Stimulated activated CD4-positive, alpha-beta T cell treated with anti-CD3 and anti-CD28 coated beads, Interleukin-15, amount 100 ng/mL, for 1 hour (primary cell): ENCODE measurements around the gene PPP2R2C.

Source experiments
- DNase-seq, 2 donors: peaks; one replicate each; pipeline ENCODE4 v3.0.0-alpha.2; 2020; ENCODE audit warnings: low read depth in 1 of 2, low spot score in 1 of 2

The PPP2R2C gene

GRCh38 chr4:6426571-6427438 is 45.6 kb downstream of the PPP2R2C start:
- DNase-seq, result no peak

GRCh38 chr4:6425911-6426310 is 46.5 kb downstream of the PPP2R2C start:
- DNase-seq, result no peak

DNA sequence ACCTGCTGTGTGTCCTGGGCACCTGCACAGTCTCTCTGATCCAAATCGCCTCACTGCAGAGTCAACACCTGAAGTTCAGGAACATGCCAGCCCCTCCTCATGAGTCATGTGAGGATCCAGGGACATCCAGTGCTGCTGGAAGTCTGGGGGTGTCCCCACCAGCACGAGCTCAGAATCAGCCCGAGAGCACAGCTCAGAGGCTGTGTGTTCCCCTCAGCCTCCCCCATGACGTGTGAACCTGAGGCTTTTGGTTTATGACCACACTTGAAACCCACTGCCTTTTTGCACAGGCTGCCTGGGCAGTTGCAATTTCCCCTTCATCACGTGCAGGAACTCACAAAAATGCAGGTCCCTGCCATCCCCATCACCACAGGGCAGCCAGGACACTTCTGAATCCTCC is 47.1 kb downstream of the PPP2R2C start:
- no peak for DNase-seq

DNA sequence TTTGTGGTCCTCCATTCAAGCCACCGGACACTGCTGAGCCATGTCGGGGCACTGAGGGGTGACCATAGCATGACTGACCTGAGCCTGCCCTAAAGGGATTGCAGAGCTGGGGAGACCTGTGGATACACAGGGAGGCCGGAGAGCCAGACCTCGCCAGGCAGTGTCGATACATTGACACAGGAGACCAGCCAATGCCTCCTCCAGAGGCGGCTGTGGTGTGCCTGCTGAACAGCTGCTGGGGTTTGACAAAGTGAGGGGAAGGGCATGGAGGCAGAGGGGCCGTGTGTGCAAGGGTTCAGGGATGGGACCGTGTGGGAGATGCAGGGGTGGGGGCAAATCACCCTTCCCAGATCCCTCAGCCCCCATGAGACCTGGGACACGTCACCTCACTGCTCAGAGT is 48.0 kb downstream of the PPP2R2C start:
- DNase-seq, result no peak

GRCh38 chr4:6423575-6423974 is 48.8 kb downstream of the PPP2R2C start:
- no peak for DNase-seq

DNA sequence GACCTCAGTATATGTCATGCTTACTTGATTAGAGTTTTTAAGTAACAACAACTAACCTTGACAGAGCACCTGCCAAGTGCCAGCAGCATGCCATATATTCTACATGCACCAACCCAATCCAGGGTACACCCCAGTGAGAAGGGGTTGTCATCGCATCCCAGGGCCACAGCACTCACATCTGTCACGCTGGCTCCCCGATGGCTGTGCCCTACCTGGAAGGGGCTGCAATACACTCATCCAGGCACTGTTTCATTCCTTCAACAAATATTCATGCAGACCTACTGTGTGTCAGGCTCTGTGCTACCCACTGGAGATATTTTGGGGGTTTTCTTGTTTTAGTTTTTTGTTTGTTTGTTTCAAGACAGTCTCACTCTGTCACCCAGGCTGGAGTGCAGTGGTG is 49.5 kb downstream of the PPP2R2C start:
- DNase-seq, result no peak

GRCh38 chr4:6422105-6422504 is 50.3 kb downstream of the PPP2R2C start:
- DNase-seq, result no peak

DNA sequence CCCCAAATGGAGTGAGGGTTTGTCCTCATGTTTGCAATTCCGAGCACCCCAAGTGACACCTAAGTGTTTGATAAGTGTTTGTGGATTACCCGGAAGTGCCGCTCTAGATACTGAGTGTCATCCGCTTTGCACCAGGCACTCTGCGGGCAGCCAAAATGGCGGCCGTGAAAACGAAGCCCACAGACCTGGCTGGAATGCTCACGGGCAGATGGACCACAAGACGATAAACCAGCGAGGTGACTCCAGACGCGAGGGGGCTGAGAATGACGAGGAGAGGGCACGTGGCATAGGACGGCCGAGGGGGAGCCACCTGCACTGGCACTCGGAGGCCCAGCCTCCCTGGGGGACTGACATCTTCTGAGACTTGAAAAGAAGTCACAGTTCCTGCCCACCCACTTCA is 51.0 kb downstream of the PPP2R2C start:
- no peak for DNase-seq

- DNase-seq, result no peak
Observed at GRCh38 chr4:6420972-6421371, 51.4 kb downstream of the PPP2R2C start.

DNA sequence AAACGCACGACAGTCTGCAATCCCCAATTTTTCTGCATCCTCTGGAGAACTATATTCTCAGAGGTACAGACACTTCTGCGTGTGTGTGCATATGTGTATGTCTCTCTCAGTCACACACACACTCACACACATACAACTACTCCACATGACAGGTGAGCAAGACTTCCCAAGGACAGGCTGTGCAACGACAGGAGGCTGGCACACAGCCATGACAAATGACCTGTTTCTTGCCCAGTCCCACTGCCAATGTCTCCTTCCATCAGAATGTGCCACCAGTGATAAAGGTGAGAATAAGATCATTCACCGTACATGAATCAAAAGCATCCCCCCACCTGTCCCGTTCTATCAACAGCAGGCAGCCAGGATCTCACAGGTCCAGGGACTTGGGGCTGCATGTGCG is 52.4 kb downstream of the PPP2R2C start:
- no peak for DNase-seq

GRCh38 chr4:6419452-6420028 is 52.9 kb downstream of the PPP2R2C start:
- no peak for DNase-seq

- no peak for DNase-seq
Observed at GRCh38 chr4:6418193-6418755, 54.1 kb downstream of the PPP2R2C start.

DNA sequence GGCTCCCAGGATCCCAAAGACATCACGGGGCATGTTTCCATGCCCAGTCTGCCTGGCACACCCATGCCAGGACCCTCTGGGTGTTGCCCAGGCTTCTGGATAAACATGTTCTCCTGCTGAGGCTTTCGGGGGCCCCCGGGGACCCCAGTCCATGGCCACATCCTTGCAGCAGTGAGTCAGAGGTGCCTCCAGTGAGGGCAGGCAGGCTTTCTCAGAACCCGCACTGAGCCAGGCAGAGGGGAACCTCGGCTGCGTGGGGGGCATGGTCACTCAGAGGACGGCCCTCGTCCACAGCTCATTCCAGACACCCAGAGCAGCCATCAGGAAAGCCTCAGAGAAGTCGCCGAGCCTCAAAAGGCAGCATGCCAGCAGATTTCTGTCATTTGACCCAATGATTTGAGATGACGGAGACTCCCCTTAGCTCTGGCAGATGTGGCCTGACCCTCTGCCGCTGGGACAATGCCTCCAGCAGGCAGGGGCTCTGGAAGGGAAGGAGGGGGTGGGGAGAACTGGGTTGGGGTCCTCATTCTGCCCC is 54.8 kb downstream of the PPP2R2C start:
- no peak for DNase-seq

DNA sequence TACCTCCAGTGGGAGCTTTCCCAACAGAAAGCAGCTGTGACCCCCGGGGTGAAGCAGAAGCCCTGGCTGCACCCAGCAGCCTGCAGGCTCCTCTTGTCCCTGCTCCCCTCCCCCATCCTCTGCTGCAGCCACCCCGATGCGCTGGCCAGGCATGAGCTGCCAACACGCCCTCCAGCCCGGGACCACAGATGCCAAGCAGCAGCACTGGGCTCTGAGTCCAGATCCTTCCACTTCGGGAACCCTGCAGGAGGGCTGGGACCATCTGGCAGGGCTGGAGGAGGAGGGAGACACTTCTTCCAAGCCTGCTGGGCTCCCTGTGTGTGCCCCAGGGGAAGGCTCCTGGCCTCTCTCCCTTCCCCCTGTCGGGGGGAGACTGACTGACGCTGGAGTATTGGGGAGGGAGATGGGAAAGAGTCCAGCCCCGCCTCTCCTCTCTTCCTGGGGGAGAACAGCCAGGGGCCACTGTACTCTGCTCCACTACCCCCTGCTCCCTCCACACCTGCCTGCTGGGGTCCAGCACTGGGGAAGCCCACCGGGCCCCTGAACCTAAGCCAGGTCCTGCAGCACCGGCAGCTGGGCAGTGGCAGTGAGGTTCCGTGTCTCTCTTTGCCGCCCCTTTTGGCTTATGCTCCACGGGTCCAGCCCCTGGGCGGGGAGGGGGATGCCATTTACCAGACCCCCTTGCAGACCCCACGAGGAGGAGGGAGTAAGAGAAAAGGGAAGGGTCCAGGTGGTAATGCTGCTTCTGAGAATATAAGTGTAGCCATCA is 55.7 kb downstream of the PPP2R2C start:
- no peak for DNase-seq

GRCh38 chr4:6415031-6415705 is 57.2 kb downstream of the PPP2R2C start:
- no peak for DNase-seq

DNA sequence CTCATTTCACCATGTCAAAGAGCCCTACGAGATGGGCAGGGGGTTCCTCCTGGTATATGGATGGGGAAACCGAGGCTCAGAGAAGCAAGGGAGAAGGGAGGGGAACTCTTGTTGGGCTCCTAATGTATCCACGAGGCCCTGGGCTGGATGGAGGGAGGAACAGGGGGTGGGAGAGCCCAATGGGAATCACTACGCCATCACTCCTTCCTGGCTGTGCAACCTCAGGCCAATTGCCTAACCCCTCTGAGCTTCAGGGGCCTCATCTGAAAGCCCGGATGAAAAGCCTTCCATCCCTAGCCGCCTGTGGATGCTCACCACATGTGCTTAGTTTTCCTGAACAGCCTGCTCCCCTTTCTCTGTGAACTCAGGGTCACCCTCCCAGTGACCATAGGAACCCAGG is 57.8 kb downstream of the PPP2R2C start:
- DNase-seq, result no peak

- no peak for DNase-seq
Observed at GRCh38 chr4:6410664-6411063, 61.8 kb downstream of the PPP2R2C start.

GRCh38 chr4:6410068-6410467 is 62.3 kb downstream of the PPP2R2C start:
- no peak for DNase-seq

- no peak for DNase-seq
Observed at GRCh38 chr4:6409381-6409780, 63.0 kb downstream of the PPP2R2C start.

DNA sequence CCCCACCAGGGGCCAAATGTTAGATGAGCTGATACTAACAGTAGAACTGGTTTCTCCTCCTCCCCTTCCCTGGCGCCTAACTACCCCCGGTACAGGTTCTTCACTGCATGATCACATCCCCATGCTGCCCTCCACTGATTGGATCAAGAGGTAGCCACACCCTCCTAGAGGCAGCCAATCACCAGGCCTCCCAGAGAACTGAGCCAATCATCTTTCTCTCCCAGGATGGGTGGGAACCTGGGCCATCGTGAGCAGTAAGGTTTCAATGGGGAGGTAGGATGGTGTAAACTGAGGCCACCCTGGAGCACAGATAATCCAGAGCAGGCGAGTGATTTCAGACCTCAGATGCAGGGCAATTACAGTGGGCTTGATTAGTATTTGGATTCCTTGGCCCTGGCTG is 64.2 kb downstream of the PPP2R2C start:
- no peak for DNase-seq

DNA sequence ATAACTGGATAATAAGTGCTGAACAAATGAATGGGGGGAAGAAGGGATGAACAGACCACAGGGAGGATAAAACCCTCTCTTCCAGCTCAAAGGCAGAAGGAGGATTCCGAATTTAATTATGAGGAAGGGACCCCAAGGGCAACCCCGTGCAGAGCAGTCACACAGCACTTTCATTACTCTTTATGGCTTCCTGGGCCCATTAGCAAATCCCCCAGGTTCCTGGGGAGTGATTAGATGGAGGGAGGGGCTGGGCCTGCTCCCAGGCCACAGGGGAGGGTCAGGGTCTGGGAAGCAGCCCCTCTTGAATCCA is 67.1 kb downstream of the PPP2R2C start:
- no peak for DNase-seq
